NCI-H2107 (cell line): ENCODE measurements around the gene RPIA.

Experiments used
- DNase-seq: peaks from one replicate; lab custom pipeline; 2025; lab: John Stamatoyannopoulos, UW

RPIA gene

DNA sequence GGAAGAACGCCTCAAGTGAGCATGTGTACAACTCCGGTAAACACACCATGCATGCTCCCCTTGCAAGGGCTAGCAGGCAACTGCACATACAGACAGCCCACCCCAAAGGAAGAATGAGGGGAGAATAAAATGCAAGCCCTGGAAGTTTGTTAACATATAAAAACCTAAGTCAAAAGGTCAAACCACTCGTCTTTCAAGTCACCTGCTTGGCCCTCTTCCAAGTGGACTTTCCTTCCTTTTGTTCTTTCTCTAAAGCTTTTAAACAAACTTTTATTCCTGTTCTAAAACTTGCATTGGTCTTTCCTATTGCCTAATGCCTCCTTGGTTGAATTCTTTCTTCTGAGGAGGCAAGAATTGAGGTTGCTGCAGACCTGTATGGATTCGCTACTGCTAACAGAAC is 5.2 kb upstream of the RPIA start:
- no peak for DNase-seq

DNA sequence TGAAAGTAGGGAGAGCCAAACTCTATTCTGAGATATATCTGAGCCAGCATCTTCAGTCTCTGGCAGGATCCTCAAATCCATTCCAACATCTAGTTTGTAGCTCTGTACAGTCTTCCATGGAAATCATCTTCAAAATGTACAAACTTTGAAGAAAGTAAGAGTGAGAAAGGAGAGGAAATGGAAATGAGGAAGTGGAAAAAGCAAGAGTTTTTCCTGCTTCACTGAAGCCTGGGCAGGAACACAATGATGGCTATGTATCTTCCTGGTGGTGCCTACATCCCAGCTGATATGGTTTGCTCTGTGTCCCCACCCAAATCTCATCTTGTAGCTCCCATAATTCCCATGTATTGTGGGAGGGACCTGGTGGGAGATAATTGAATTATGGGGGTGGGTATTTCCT is 4.1 kb upstream of the RPIA start:
- no peak for DNase-seq

DNA sequence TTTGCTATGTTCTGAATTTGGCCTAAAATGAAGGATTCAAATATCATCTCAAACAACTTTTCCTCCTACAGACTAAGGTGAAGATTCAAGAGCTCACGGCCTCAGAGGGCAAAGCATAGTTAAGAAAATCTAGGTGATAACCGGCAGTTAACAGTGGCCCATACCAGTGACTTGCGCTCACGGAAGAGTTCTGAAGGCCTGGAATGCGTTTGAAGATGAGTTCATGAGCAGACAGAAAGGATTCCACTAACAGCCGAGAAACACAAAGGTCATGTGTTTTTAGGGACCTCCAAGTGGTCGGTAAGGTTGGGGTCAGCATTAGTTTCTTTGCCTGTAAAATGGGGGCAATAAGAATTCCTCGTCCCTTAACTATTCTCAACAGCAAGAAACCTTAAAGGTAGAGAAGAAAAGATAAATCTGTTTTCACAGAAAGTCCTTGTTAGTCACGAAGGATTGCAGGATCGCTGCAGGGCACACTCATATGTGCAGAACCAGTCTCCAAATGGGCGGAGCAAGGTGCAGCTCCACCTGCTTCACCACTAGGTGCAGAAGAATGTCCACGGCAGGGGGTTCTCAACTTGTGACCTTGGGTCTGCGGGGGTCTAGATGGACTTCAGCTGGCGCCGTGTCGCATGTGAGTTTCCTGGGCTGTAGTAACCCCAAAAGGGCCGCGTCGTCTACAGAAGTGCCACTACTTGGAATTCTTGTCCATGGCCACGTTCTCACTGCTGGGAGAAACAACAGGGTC is 708 bp upstream of the RPIA start:
- no peak for DNase-seq

DNA sequence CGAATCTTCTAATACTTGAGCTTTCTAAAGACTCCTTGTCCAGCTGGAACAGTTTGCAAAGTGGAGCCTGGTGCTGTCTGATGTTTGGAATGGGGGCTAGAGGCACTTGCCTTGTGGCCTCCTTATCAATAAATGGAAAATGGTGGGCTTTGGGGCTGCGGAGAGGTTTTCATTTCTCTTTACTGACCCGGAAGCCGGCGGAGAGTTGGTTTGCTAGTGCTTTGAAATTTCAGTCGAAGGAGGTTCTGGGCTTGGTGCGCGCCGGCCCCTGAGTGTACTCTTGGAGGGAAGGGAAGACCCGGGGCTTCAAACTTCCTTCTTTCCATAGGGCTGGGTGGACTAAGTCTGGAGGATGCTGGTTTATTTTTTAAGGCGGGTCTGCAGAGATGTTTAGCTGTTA is 714 bp downstream of the RPIA start:
- DNase-seq: no peak

DNA sequence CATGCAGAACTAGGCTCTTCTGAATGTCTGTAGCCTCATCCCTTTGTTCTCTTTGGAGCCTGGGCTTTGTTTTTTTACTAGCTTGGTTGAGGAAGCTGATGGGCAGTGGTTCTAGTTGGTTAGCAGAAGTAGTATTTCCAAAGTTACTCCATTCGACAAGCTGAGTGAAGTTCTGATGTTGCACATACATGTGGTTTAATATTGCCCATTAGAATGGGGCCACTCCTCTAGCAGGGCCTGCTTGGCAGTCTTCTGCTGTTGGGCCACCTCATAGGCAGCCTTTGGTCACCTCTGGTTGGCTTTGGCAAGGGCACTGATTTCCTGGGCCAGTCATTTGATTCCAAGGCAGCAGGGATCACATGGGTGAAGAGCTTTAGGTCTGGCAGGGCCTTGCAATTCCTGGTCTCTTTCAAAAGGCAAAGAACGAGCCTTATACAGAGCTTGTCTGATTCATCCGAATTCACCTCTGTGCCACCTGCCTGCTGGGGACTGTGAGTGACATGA is 2.5 kb downstream of the RPIA start:
- DNase-seq: no peak

DNA sequence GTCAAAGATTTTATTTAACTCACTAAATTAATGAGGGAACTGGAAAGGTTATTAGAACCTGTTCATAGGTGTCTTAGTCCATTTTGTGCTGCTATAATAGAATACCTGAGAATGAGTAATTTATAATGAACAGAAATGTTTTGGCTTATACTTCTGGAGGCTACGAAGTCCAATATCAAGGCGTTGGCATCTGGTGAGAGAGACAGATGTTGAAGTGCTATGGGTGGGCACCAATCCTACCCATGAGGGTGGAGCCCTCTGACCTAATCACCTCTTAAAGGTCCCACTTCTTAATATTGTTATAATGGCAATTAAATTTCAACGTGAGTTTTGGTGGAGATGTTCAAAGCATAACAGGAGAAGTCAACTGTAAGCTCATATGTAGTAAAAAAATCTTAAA is 5.1 kb downstream of the RPIA start:
- DNase-seq: no peak

DNA sequence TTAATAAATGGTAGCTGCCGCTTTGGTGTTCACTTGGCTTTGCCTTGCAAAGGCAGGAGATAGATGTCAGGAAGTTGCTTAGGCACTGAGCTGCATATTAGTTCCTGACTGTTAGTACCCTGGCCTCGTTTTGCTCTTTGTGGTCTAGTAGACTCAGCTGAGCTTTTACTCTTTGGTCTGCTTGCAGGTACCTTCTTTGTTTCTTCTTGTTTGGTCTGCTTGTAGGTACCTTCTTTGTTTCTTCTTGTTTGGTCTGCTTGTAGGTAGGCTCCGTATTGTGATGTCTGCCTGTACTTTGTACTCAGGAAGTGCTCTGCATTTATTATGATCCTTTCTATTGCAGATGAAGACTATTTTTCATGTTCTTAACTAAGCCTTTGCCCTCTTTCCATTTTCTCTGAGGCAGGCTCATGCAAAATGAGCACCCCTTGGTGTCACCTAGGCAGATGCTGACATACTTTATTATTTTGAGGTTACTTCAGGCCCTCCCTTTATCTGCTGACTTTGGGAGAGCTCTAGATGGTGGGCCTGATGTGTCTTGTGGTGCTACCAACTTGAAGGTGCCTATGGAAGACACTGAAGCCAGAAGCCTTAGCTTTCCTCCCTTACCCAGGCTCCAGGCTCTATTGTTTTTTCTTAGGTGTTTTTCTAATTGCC is 6.0 kb downstream of the RPIA start:
- DNase-seq: no peak

DNA sequence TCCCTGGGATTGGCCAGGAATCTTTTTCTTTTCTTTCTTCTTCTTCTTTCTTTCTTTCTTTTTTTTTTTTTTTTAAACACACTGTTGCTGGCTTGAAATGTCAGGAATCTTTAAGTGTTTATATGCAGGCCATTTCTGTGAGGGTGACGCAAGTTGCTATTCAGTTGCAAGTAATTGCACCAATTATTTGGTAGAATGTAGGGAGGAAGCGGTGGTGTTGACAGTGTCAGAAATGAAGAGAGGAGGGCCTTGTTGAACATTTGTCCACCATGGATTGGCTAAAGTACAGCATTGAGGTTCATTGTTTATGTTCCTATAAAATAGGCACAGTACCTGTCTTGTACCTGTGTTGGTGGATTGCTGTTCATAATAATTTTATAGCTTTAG is 6.5 kb downstream of the RPIA start:
- DNase-seq: no peak

DNA sequence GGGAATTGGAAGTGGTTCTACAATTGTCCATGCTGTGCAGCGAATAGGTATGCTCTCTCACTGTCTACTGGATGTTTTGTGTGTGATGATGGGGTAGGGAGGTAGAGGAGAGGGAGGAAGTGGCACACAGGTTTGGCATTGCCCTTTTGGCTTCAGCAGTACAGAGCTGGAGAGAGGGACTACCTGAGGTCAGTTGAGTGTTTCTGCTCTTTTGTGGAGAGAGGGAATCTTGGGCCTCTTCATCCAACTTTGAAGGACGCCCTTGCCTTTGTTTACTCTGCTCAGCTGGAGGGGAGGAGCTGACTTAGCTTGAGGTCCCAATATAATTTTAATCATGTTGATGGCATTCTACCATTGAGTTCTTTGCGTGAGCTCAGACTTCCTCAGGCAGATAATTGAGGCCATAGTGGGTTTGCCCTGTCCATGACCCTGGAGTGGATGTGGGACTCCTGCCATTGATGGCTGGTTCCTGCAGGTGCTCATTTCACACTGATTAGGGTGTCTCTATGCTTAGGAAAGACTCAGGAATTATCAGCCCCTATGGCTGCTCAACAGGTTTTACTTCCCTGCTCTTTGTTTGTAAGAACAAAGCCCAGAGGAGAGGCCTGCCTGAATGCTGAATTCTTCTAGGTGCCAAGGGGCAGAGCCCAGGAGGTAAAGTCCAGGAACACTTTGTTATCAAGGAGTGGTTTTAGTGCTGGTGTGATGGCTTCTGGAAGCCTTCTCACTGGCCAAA is 7.2 kb downstream of the RPIA start:
- no peak for DNase-seq

DNA sequence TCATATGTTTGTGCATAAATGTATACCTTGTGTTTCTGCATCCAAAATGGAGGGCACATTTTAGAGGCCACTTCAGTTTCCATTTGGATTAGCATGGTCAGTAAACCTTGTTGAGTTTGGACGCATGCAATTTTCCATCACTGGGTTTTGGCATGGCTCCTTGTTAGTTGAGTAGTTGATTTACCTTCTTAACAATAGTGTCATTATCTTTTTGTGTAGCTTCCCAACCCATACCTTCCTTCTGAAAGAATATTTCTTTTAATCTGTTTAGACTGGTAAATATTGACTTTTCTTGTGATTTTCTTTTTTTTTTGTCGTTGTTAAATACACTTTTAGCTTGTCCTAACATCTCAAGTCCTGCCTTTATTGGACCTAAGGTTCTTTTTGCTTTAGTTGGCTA is 15.5 kb downstream of the RPIA start:
- DNase-seq: no peak

DNA sequence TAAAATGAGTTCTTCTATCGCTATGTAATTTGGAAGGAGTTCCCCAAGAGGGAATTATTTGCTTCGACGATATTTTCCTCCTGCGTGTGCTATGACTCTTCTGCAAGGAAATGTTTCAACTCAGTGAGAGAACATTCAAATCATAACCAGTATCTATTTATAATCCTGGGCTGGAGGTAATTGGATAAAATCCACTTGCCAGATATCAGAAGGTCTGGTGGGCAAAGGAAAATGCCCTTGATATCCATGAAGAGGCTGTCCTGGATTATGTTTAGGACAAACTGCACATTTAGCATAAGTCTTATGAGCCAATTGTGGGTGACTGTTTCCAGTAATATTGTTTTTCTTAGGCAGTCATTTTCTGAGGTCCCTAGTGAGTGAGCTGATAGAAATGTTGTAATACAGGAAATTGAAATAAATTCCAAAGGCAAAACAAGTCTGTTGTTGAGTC is 17.7 kb downstream of the RPIA start:
- DNase-seq: no peak

DNA sequence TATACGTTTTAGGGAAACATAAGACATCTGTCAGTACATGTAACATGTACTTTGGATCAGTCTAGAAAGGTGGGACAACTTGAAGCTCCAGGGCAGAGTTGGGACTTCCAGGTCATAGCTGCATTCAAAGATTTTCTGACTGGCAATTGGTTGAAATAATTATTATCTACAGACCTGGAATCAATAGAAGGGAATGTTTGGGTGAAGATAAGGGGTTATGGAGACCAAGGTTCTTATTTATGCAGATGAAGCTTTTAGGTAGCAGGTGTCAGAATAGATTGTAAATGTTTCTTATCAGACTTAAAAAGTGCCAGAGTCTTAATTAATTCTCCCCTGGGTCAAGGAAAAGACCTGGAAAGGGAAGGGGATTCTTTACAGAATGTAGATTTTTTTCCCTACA is 19.8 kb downstream of the RPIA start:
- no peak for DNase-seq

DNA sequence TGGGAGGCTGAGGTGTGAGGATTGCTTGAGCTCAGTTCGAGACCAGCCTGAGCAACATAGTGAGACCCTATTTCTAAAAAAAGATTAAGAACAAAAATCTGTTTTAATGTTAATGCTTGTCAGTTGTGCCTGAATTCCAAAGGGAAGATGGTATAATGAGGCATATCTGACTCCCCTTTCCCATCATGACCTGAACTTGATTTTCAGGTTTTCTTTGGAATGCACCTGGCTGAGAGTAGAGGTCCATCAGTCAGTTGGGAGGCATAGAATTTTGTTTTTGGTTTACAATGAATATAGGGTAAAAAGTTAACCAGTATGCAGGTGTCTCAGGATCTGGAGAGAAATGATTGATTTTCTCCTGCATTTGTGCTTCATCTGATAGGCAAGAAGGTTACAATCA is 20.4 kb downstream of the RPIA start:
- no peak for DNase-seq

DNA sequence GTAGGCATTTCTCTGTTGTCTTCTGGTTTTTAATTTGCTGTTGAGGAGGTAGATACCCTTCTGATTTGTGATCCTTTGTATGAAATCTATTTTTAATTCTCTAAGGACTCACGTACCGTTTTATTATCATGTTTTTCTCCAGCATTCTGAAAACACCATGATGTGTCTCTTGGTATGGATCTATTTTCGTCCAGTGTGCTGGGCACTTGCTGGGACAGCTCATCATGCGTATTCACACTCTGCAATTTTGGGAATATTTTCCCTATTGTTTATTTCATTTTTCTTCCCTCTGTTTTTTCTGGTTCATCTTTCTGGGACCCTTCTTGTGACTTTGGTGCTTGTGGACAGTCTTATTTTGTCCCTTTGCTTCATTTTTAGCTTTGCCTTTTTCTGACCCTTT is 21.9 kb downstream of the RPIA start:
- DNase-seq: no peak

DNA sequence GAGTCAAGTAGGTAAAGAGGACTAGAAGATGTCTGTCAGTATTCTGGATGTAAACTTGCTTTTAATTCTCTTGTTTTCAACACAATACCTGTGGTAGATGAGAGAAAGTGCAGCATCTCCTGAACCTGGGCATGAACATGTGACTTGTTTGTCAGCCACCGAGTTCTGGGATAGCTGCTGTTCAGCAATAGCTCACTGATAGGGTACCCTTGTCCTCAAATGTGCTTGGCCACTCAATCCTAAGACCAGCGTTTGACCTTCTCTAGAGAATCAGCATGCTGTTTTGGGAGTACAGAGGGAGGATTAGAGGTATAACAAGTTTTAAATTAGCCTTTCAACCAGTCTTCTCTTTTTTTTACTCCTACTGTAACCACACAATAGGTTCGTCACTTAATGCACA is 23.2 kb downstream of the RPIA start:
- DNase-seq: no peak

DNA sequence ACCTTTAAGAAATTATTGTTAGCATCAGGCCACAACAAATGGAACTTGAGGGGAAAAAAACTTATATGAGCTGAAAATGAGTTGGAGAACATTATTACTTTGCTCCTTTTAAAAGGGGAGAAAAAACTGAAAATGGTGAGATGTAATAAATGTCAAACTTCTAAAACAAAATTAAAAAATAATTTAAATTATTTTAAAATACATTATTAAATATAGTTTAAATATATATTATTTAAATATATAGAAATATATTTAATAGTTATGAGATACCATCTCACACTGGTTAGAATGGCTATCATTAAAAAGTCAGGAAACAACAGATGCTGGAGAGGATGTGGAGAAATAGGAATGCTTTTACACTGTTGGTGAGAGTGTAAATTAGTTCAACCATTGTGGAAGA is 28.9 kb downstream of the RPIA start:
- no peak for DNase-seq

DNA sequence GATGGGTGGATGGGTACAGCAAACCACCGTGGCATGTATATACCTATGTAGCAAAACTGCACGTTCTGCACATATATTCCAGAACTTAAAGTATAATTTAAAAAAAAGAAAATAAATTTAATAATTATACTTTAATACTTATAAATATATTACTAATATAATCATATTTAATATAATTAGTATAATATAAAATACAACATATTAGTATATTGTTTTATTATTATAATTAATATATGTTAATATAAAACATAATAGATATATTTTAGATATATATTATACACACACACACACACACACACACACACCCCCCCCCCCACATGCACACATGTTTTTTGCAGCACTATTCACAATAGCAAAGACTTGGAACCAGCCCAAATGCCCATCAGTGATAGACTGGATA is 29.8 kb downstream of the RPIA start:
- no peak for DNase-seq

DNA sequence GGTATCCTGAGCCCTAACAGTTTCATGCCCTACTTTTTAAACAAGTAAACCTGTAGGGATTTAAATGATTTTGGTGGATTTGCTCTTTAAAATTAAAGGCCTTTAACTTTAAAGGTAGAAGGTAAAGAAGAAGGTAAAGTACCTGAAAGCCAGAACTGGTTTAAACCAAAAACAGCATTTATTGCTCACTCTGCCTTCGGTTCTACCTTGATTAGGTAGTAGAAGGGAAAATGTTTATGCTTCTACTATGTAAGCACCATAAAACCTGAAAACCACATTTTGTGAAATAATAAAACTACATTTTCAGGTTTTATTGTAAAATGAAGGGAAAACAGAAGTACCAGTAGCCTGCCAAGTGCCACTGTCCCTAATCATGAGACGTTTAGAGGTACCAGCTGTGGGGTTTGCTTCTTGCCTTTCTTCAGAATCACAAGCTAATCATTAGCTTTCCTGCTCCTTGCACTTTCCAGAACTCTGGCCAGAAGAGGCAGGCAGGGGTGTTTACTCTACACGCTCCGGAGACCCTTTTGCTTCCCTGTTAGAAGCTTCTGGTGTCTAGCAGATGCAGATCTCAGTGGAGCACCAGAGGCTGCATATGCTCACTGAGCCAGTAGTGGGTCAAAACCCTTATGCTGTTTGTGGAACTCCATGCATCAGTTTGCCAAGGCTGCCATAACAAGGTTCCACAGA is 33.3 kb downstream of the RPIA start:
- no peak for DNase-seq

DNA sequence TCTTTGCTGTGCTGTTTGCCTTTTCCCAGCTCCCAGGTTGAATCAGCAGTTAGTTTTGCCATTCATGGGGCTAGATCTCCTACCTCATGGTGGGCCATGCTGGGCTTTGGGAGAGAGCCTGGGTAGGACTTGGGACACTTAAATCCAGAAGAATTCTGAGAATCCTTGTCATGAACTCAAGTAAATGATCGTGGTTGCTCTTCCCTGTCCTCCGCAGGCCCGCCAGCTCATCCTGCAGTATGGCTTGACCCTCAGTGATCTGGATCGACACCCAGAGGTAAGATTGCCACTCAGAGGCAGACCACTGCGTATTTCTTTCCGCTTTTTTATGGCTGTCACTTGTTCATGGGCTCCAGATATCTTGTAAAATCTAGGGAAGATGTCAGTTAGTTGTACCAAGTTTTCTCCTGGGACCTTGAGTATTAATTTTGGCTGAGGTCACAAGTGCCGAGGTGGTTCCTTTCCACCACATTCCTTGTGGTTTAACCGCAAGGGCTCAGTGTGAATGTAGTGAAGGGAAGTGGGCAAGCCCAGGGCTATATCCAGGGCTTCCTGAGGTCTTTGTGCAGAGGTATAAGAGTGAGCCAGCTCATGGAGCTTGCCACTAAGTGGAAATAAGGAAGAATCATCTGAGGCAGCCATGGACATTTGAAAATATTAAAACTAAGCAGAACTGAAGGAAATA is 37.7 kb downstream of the RPIA start:
- no peak for DNase-seq

DNA sequence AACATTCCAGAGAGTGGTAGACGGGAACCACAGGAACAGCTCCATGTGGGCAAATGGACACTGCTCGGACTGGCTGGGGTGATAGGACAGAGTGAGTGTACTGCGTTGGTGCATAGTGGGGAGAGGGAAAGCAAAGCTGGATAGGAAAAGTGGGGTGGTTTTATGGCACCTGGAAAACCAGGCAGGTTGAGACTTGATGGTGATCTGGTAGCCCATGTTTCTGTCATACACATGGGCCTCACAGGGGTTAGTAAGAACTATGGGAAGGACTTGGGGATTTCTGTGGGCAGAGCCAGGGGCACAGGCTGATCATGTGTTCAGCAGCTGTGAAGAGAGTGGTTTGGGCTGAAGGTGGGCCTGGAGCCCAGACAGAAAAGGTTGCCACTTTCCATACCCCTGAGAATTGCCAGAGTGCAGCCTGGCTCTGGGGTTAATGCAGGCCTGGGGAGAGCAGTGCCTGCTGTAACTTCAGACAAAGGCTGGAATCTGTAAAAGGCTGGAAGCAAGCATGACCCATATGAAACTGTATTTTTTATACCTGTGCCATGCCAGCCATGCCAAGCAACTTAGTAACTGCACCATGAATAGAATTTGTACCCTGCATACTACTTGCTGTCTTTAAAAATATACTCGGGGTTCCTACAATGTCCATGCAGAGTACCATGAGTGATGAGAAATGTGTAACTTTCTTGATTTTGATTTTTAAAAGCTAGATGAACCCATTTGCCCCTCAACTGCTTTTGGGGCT is 41.9 kb downstream of the RPIA start:
- no peak for DNase-seq

DNA sequence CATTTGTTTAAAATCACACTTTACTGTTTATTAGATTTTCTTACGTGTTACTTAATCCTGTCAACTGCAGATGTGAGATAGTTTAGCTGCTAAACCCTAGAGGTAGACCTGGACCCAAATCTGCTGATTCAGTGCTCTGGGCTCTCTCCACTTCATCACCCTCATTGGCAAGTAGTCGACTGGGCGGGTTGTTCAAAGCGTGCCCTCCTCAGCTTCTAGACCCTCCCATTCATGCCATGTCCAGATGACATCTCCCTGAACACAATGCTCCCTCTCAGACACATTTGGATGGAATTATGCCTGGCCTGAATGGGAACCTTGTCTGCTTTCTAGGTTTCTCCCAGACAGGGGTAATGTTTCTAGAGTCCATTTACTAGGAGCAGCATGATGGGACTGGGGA is 43.7 kb downstream of the RPIA start:
- no peak for DNase-seq
